Lower leg skin (tissue), 4 donors: ENCODE data around the gene ZNF496. TPM values are rescaled to one million over a fixed set of nuclear protein-coding genes. Genes with fewer than 3 reads are reported as not detected.

Experiments
- DNase-seq, 2 donors: peaks; one replicate each; pipeline ENCODE4 v3.0.0-alpha.2; 2019; ENCODE audit warnings: low spot score in 2 of 2
- H3K4me3 ChIP-seq: fragments of 200-600 bp; sonication (generic); 2 replicates; pipeline ENCODE4 v1.5.1; 2017; ENCODE audit warnings: mild to moderate bottlenecking, low read depth; ENCODE audit not compliant: poor library complexity, severe bottlenecking
- CTCF ChIP-seq, 3 donors: fragments of 450-650 bp; IDR thresholded peaks; one replicate each; pipeline ENCODE4 v1.5.1; 2016; ENCODE audit warnings: antibody characterized with exemption in 3 of 3, mild to moderate bottlenecking in 3 of 3, moderate library complexity in 2 of 3
- POLR2A ChIP-seq, 2 donors: fragments of 450-650 bp; IDR thresholded peaks; one replicate each; pipeline ENCODE4 v1.6.1; 2016 to 2017; ENCODE audit warnings: antibody characterized with exemption in 2 of 2, mild to moderate bottlenecking in 1 of 2, moderate library complexity in 1 of 2
- WGBS, 2 donors: methylation state at CpG; one replicate each; pipeline ENCODE4 v1.1.5; 2018; 5-methylcytosine and 5-hydroxymethylcytosine counted together
- intact Hi-C: fragments of 100-400 bp; cut with DNase I; formaldehyde crosslinking; loops from one replicate; pipeline ENCODE4 v1.15.0; 2023; ENCODE audit warnings: low total_unique reads
- total RNA-seq, 4 donors: library from RNA; depleted of rRNA; stranded (reverse); fragments of >200 nt; gene quantifications; one replicate each; pipeline ENCODE4 v1.1.0, GENCODE V29; 2016

Gene ZNF496
- total RNA-seq, 4 donors from 2014 or later: 16.3 to 32.7 (median 25.9) TPM

GRCh38 chr1:247338723-247339275 lies 7.1 kb upstream of the ZNF496 start:
- TF ChIP-seq CTCF (IDR thresholded peaks at IDR 0.05): no peak
- no peak for TF ChIP-seq POLR2A (IDR thresholded peaks at IDR 0.05)
- no peak for DNase-seq
- 75 to 77% methylated on average over 3 of the region's 3 CpGs for WGBS, 2 donors
- intact Hi-C loops: no loop called here
- H3K4me3 ChIP-seq: no peak overlapping the region

- no peak overlapping the region for H3K4me3 ChIP-seq
- WGBS, 2 donors: 83 to 92% methylated on average over 11 of the region's 11 CpGs
- intact Hi-C loops: no loop called here
- no peak for TF ChIP-seq POLR2A (IDR thresholded peaks at IDR 0.05)
- TF ChIP-seq CTCF (IDR thresholded peaks at IDR 0.05): no peak
- DNase-seq: no peak
Measured at GRCh38 chr1:247337961-247338360, 6.3 kb upstream of the ZNF496 start.

GRCh38 chr1:247337250-247337746 lies 5.6 kb upstream of the ZNF496 start:
- WGBS, 2 donors: 57 to 58% methylated on average over 10 of the region's 10 CpGs
- TF ChIP-seq CTCF (IDR thresholded peaks at IDR 0.05): no peak
- no peak for TF ChIP-seq POLR2A (IDR thresholded peaks at IDR 0.05)
- H3K4me3 ChIP-seq: no peak overlapping the region
- intact Hi-C loops: no loop called here
- DNase-seq: no peak

GRCh38 chr1:247336390-247336789 lies 4.7 kb upstream of the ZNF496 start:
- intact Hi-C loops: no loop called here
- H3K4me3 ChIP-seq: no peak overlapping the region
- TF ChIP-seq POLR2A (IDR thresholded peaks at IDR 0.05) (no peak), CTCF (IDR thresholded peaks at IDR 0.05) (no peak)
- 88 to 90% methylated on average over 7 of the region's 7 CpGs for WGBS, 2 donors
- no peak for DNase-seq

- TF ChIP-seq POLR2A (IDR thresholded peaks at IDR 0.05) (no peak), CTCF (IDR thresholded peaks at IDR 0.05) (no peak)
- no peak overlapping the region for H3K4me3 ChIP-seq
- DNase-seq: no peak
- intact Hi-C loops: no loop called here
- WGBS, 2 donors: 49 to 50% methylated on average over 11 of the region's 11 CpGs
Measured at GRCh38 chr1:247335882-247336281, 4.2 kb upstream of the ZNF496 start.
